ENCODE measurements around the gene NTM. TPM values are rescaled to one million over a fixed set of nuclear protein-coding genes. Genes with fewer than 3 reads are reported as not detected.

NTM gene
- total and polyA plus RNA-seq, 2 donors (not counting 1 experiment from before 2014, with no cell fraction given): 12.3 to 28.6 TPM

- Histone ChIP-seq H3K79me2 (ENCODE audit: control insufficient read depth, insufficient read depth, low read length) (no peaks in the 10 kb centered on the region), H3K27ac (ENCODE audit: insufficient read depth, low read length) (no peak overlapping the region), H3K9ac (ENCODE audit: insufficient read depth, low read length) (no peak overlapping the region), H3K36me3 (ENCODE audit: control insufficient read depth, insufficient read depth, low read length) (no peaks in the 10 kb centered on the region), H3K4me2 (ENCODE audit: extremely low read depth, insufficient read depth, low read length) (no peak overlapping the region), H4K20me1 (ENCODE audit: control insufficient read depth, extremely low read depth, insufficient read depth, low read length) (no peaks in the 10 kb centered on the region), H2AFZ (ENCODE audit: low read length) (no peak overlapping the region), H3K4me3 (replicated peaks in 1 of 4; ENCODE audit: control extremely low read depth in 1 of 4, insufficient read depth in 1 of 4, low read depth in 3 of 4, low read length in 4 of 4) (no peak overlapping the region), H3K4me1 (ENCODE audit: control insufficient read depth, extremely low read depth, insufficient read depth, low read length) (peaks cover 3% of the 10 kb centered on the region), H3K27me3 (ENCODE audit: control insufficient read depth, insufficient read depth, low read length) (no peaks in the 10 kb centered on the region), H3K9me3 (ENCODE audit: control insufficient read depth, insufficient read depth, low read depth, low read length) (no peaks in the 10 kb centered on the region)
- TF ChIP-seq EZH2 (IDR thresholded peaks at IDR 0.05; ENCODE audit: low read length, missing control alignments) (no peak), CTCF (conservative IDR thresholded peaks at IDR 0.05 in 1 of 2, IDR thresholded peaks at IDR 0.05 in 1 of 2; ENCODE audit: low read depth in 1 of 2, low read length in 2 of 2) (no peak)
- DNase-seq (ENCODE audit: low read depth in 2 of 2): no peak
These were observed 725.1 kb downstream of the NTM start for GRCh38 chr11:132095230-132096131.

GRCh38 chr11:132096132-132096825 is 725.9 kb downstream of the NTM start:
- no peak overlapping the region for H3K4me2 ChIP-seq (ENCODE audit: extremely low read depth, insufficient read depth, low read length)
- no peak overlapping the region for H2AFZ ChIP-seq (ENCODE audit: low read length)
- no peaks in the 10 kb centered on the region for H3K36me3 ChIP-seq (ENCODE audit: control insufficient read depth, insufficient read depth, low read length)
- no peaks in the 10 kb centered on the region for H3K79me2 ChIP-seq (ENCODE audit: control insufficient read depth, insufficient read depth, low read length)
- H3K9ac ChIP-seq (ENCODE audit: insufficient read depth, low read length): no peak overlapping the region
- TF ChIP-seq EZH2 (IDR thresholded peaks at IDR 0.05; ENCODE audit: low read length, missing control alignments) (no peak), CTCF (conservative IDR thresholded peaks at IDR 0.05 in 1 of 2, IDR thresholded peaks at IDR 0.05 in 1 of 2; ENCODE audit: low read depth in 1 of 2, low read length in 2 of 2) (no peak)
- H3K4me3 ChIP-seq (replicated peaks in 1 of 4; ENCODE audit: control extremely low read depth in 1 of 4, insufficient read depth in 1 of 4, low read depth in 3 of 4, low read length in 4 of 4): no peak overlapping the region
- DNase-seq (ENCODE audit: low read depth in 2 of 2): no peak
- H3K27me3 ChIP-seq (ENCODE audit: control insufficient read depth, insufficient read depth, low read length): no peaks in the 10 kb centered on the region
- H3K4me1 ChIP-seq (ENCODE audit: control insufficient read depth, extremely low read depth, insufficient read depth, low read length): peaks cover 3% of the 10 kb centered on the region
- H3K27ac ChIP-seq (ENCODE audit: insufficient read depth, low read length): no peak overlapping the region
- H3K9me3 ChIP-seq (ENCODE audit: control insufficient read depth, insufficient read depth, low read depth, low read length): no peaks in the 10 kb centered on the region
- no peaks in the 10 kb centered on the region for H4K20me1 ChIP-seq (ENCODE audit: control insufficient read depth, extremely low read depth, insufficient read depth, low read length)

GRCh38 chr11:132099692-132100091 is 729.3 kb downstream of the NTM start:
- no peak for DNase-seq (ENCODE audit: low read depth in 2 of 2)
- no peaks in the 10 kb centered on the region for H3K79me2 ChIP-seq (ENCODE audit: control insufficient read depth, insufficient read depth, low read length)
- H3K4me2 ChIP-seq (ENCODE audit: extremely low read depth, insufficient read depth, low read length): no peak overlapping the region
- H3K27ac ChIP-seq (ENCODE audit: insufficient read depth, low read length): no peak overlapping the region
- H3K9me3 ChIP-seq (ENCODE audit: control insufficient read depth, insufficient read depth, low read depth, low read length): no peaks in the 10 kb centered on the region
- no peaks in the 10 kb centered on the region for H3K36me3 ChIP-seq (ENCODE audit: control insufficient read depth, insufficient read depth, low read length)
- no peak overlapping the region for H3K4me3 ChIP-seq (replicated peaks in 1 of 4; ENCODE audit: control extremely low read depth in 1 of 4, insufficient read depth in 1 of 4, low read depth in 3 of 4, low read length in 4 of 4)
- no peaks in the 10 kb centered on the region for H3K27me3 ChIP-seq (ENCODE audit: control insufficient read depth, insufficient read depth, low read length)
- H4K20me1 ChIP-seq (ENCODE audit: control insufficient read depth, extremely low read depth, insufficient read depth, low read length): no peaks in the 10 kb centered on the region
- no peak overlapping the region for H2AFZ ChIP-seq (ENCODE audit: low read length)
- no peak overlapping the region for H3K9ac ChIP-seq (ENCODE audit: insufficient read depth, low read length)
- peak in 1 of 2 donors; percentile 37 for TF ChIP-seq CTCF (conservative IDR thresholded peaks at IDR 0.05 in 1 of 2, IDR thresholded peaks at IDR 0.05 in 1 of 2; ENCODE audit: low read depth in 1 of 2, low read length in 2 of 2)
- TF ChIP-seq EZH2 (IDR thresholded peaks at IDR 0.05; ENCODE audit: low read length, missing control alignments): no peak
- peaks cover 5% of the 10 kb centered on the region for H3K4me1 ChIP-seq (ENCODE audit: control insufficient read depth, extremely low read depth, insufficient read depth, low read length)
